Smooth muscle cell (in vitro differentiated cells): ENCODE data around the gene LYL1. TPM values are rescaled to one million over a fixed set of nuclear protein-coding genes. Genes with fewer than 3 reads are reported as not detected.

Source experiments
- DNase-seq: peaks from one replicate; lab custom pipeline; 2025; ENCODE audit not compliant: unreplicated experiment; lab: John Stamatoyannopoulos, UW
- H2AFZ ChIP-seq: fragments of 200-600 bp; sonication (generic); 2 replicates; pipeline ENCODE4 v1.6.0; 2016; ENCODE audit warnings: antibody characterized with exemption, low read depth, mild to moderate bottlenecking
- H3F3A ChIP-seq: fragments of 200-600 bp; sonication (generic); 2 replicates; pipeline ENCODE4 v1.6.0; 2017; ENCODE audit warnings: antibody characterized with exemption, low read depth
- H3K27ac ChIP-seq: fragments of 200-600 bp; sonication (generic); 2 replicates; pipeline ENCODE4 v1.5.1; 2016; ENCODE audit warnings: low read depth, mild to moderate bottlenecking
- H3K27me3 ChIP-seq: fragments of 200-600 bp; sonication (generic); 2 replicates; pipeline ENCODE4 v1.6.1; 2016; ENCODE audit warnings: low read depth, mild to moderate bottlenecking
- H3K36me3 ChIP-seq: fragments of 200-600 bp; sonication (generic); 2 replicates; pipeline ENCODE4 v1.5.1; 2016; ENCODE audit warnings: low read depth
- H3K4me1 ChIP-seq: fragments of 200-600 bp; sonication (generic); 2 replicates; pipeline ENCODE4 v1.5.1; 2016; ENCODE audit warnings: low read depth
- H3K4me2 ChIP-seq: fragments of 200-600 bp; sonication (generic); 2 replicates; pipeline ENCODE4 v1.6.0; 2016; ENCODE audit warnings: mild to moderate bottlenecking
- H3K4me3 ChIP-seq: fragments of 200-600 bp; sonication (generic); 2 replicates; pipeline ENCODE4 v1.5.1; 2016; ENCODE audit warnings: mild to moderate bottlenecking
- H3K79me2 ChIP-seq: fragments of 200-600 bp; sonication (generic); 2 replicates; pipeline ENCODE4 v1.6.0; 2016; ENCODE audit warnings: low read depth, mild to moderate bottlenecking
- H3K9ac ChIP-seq: fragments of 200-600 bp; sonication (generic); 2 replicates; pipeline ENCODE4 v1.6.0; 2016; ENCODE audit warnings: low read depth
- H3K9me3 ChIP-seq: fragments of 200-600 bp; sonication (generic); replicated peaks from 2 replicates; pipeline ENCODE4 v1.5.1; 2016; ENCODE audit warnings: low read depth
- H4K20me1 ChIP-seq: fragments of 200-600 bp; sonication (generic); 2 replicates; pipeline ENCODE4 v1.6.0; 2016; ENCODE audit warnings: low read depth
- WGBS: methylation state at CpG from one replicate; pipeline ENCODE4 v1.1.7; 2016; ENCODE audit warnings: low lambda C conversion rate; 5-methylcytosine and 5-hydroxymethylcytosine counted together
- polyA plus RNA-seq: library from polyadenylated mRNA; unstranded; fragments of >200 nt; fragmentation: Nextera tagmentation; extraction: Ambion mirVana; gene quantifications from 2 replicates; pipeline ENCODE4 v1.2.1, GENCODE V29; 2016
- total RNA-seq: library from RNA; depleted of rRNA; stranded (reverse); fragments of >200 nt; gene quantifications from 2 replicates; pipeline ENCODE4 v1.2.3, GENCODE V29; 2014
- TF ChIP-seq, protein P1 (sequence below): fragments of 200-600 bp; sonication (generic); IDR thresholded peaks from 2 replicates; pipeline ENCODE4 v1.5.1; 2017; ENCODE audit warnings: borderline replicate concordance, mild to moderate bottlenecking, antibody characterized with exemption; ENCODE audit not compliant: insufficient read depth, poor library complexity, severe bottlenecking

Gene LYL1
- total and polyA plus RNA-seq, 2 experiments from 2014 or later = 2.8 to 3.2 TPM

- Histone ChIP-seq H2AFZ (no peak overlapping the region), H3K36me3 (no peaks in the 10 kb centered on the region), H3K9ac (no peak overlapping the region), H3K4me3 (no peak overlapping the region), H3K79me2 (no peaks in the 10 kb centered on the region), H3K4me1 (peaks cover 9% of the 10 kb centered on the region), H3K4me2 (no peak overlapping the region), H3K9me3 (no peaks in the 10 kb centered on the region), H3K27ac (no peak overlapping the region), H3F3A (peaks cover 4% of the 10 kb centered on the region), H3K27me3 (no peaks in the 10 kb centered on the region), H4K20me1 (no peaks in the 10 kb centered on the region)
- 95% methylated on average over 28 of the region's 29 CpGs for WGBS
- no peak for DNase-seq
- TF ChIP-seq, protein P1, sequence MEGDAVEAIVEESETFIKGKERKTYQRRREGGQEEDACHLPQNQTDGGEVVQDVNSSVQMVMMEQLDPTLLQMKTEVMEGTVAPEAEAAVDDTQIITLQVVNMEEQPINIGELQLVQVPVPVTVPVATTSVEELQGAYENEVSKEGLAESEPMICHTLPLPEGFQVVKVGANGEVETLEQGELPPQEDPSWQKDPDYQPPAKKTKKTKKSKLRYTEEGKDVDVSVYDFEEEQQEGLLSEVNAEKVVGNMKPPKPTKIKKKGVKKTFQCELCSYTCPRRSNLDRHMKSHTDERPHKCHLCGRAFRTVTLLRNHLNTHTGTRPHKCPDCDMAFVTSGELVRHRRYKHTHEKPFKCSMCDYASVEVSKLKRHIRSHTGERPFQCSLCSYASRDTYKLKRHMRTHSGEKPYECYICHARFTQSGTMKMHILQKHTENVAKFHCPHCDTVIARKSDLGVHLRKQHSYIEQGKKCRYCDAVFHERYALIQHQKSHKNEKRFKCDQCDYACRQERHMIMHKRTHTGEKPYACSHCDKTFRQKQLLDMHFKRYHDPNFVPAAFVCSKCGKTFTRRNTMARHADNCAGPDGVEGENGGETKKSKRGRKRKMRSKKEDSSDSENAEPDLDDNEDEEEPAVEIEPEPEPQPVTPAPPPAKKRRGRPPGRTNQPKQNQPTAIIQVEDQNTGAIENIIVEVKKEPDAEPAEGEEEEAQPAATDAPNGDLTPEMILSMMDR = no peak
Measured at GRCh38 chr19:13104848-13105711, 2.4 kb upstream of the LYL1 start.

- Histone ChIP-seq H4K20me1 (no peaks in the 10 kb centered on the region), H3F3A (peaks cover 10% of the 10 kb centered on the region), H3K4me2 (no peak overlapping the region), H3K4me3 (no peak overlapping the region), H2AFZ (no peak overlapping the region), H3K36me3 (no peaks in the 10 kb centered on the region), H3K4me1 (peaks cover 9% of the 10 kb centered on the region), H3K27me3 (no peaks in the 10 kb centered on the region), H3K9ac (no peak overlapping the region), H3K79me2 (no peaks in the 10 kb centered on the region), H3K27ac (no peak overlapping the region), H3K9me3 (no peaks in the 10 kb centered on the region)
- TF ChIP-seq, protein P1 = peak; percentile 53
- DNase-seq = no peak
- WGBS = 70% methylated on average over 23 of the region's 33 CpGs
Measured at GRCh38 chr19:13104360-13104847, 1.7 kb upstream of the LYL1 start.

DNA sequence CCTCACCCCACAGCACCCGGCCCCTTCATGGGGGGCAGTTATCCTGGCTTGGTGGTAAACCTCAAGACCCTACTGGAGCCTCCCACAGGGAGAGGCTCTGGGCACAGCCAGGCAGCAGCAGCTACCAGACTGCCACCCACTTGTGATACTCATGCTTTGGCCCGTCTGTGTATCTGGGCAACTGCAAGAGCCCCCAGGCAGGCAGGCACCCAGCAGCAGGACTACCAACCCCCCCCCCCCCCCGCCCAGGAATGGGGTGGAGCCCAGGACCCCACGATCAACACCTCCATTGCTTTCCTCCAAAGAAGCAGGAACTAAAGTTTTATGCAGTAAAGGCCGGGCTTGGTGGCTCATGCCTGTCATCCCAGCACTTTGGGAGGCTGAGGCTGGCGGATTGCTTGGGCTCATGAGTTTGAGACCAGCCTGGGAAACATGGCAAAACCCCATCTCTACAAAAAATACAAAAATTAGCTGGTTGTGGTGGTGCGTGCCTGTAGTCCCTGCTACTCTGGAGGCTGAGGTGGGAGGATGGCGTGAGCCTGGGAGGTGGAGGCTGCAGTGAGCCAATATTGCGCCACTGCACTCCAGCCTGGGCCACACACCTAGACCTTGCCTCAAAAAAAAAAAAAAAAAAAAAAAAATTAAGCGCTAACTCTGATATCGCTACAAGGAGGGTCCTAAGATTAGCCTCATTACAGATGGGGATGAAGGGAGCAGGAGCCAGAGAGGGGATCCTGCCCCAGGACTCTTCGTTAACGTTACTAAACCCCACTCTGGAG lies 1.1 kb upstream of the LYL1 start:
- WGBS = 91% methylated on average over 11 of the region's 13 CpGs
- H4K20me1 ChIP-seq = no peaks in the 10 kb centered on the region
- H3K79me2 ChIP-seq = no peaks in the 10 kb centered on the region
- no peaks in the 10 kb centered on the region for H3K9me3 ChIP-seq
- H2AFZ ChIP-seq = no peak overlapping the region
- H3K4me2 ChIP-seq = no peak overlapping the region
- H3K27ac ChIP-seq = no peak overlapping the region
- H3K9ac ChIP-seq = no peak overlapping the region
- DNase-seq = no peak
- H3K36me3 ChIP-seq = no peaks in the 10 kb centered on the region
- H3K4me1 ChIP-seq = peaks cover 9% of the 10 kb centered on the region
- H3F3A ChIP-seq = peaks cover 10% of the 10 kb centered on the region
- H3K4me3 ChIP-seq = no peak overlapping the region
- H3K27me3 ChIP-seq = peaks cover 4% of the 10 kb centered on the region
- TF ChIP-seq, protein P1 = no peak
